IMR-90 (cell line): ENCODE results near the gene KRT7. TPM values are rescaled to one million over a fixed set of nuclear protein-coding genes. Genes with fewer than 3 reads are reported as not detected.
A peak's percentile ranks its signal among the peaks of the same experiment; 100 is the strongest.

Experiments used
- ATAC-seq: fragments of 200-7000 bp; cut with Tn5 transposase; 2 replicates; pipeline ENCODE4 v1.9.1; 2020; ENCODE audit warnings: low read depth, mild to moderate bottlenecking, moderate library complexity
- BruUV-seq: library from RNA; stranded (reverse); fragments of 400-500 nt; replicated peaks from 2 replicates; lab custom pipeline; 2021; lab: Mats Ljungman, UMichigan
- CTCF ChIA-PET: fragments of 300-600 bp; formaldehyde crosslinking; extraction: SDS; loops from one replicate; lab custom pipeline; 2021; ENCODE audit warnings: antibody characterized with exemption; lab: Yijun Ruan, JAX
- POLR2A ChIA-PET: fragments of 300-600 bp; sonication (Branson Sonifier 250); formaldehyde crosslinking; loops from one replicate; lab custom pipeline; 2022; ENCODE audit warnings: antibody characterized with exemption; ENCODE audit not compliant: unreplicated experiment; lab: Charles Lee
- DNase-seq: peaks from one replicate; pipeline ENCODE4 v3.0.0; 2013
- H2AFZ ChIP-seq: replicated peaks from 2 replicates; pipeline ENCODE3; 2013; ENCODE audit warnings: low read length, mild to moderate bottlenecking; ENCODE audit not compliant: poor library complexity
- H2AK5ac ChIP-seq: 2 replicates; pipeline ENCODE4 v1.6.1; 2013; ENCODE audit warnings: low read depth, low read length, inconsistent platforms
- H2AK9ac ChIP-seq: replicated peaks from 2 replicates; pipeline ENCODE3; 2013; ENCODE audit warnings: mild to moderate bottlenecking, low read depth, low read length, moderate library complexity; ENCODE audit not compliant: poor library complexity
- H2BK120ac ChIP-seq: 2 replicates; pipeline ENCODE4 v1.6.1; 2013; ENCODE audit warnings: low read depth, low read length, inconsistent platforms
- H2BK15ac ChIP-seq: 3 replicates; pipeline ENCODE4 v1.6.1; 2013; ENCODE audit warnings: low read depth, low read length, inconsistent platforms
- H2BK20ac ChIP-seq: 2 replicates; pipeline ENCODE4 v1.6.1; 2013; ENCODE audit warnings: low read depth, mild to moderate bottlenecking, inconsistent platforms, low read length, moderate library complexity
- H2BK5ac ChIP-seq: 2 replicates; pipeline ENCODE4 v1.6.1; 2013; ENCODE audit warnings: mild to moderate bottlenecking, low read depth, low read length, inconsistent platforms; ENCODE audit not compliant: poor library complexity, severe bottlenecking
- H3K14ac ChIP-seq: replicated peaks from 2 replicates; pipeline ENCODE4 v1.6.1; 2013; ENCODE audit warnings: low read depth, low read length, inconsistent platforms
- H3K18ac ChIP-seq: 2 replicates; pipeline ENCODE4 v1.6.1; 2013; ENCODE audit warnings: low read depth, low read length, control low read depth
- H3K23ac ChIP-seq: 2 replicates; pipeline ENCODE4 v1.6.1; 2013; ENCODE audit warnings: low read depth, low read length, inconsistent platforms
- H3K27ac ChIP-seq: 2 replicates; pipeline ENCODE4 v1.5.1; 2013; ENCODE audit warnings: mild to moderate bottlenecking, control low read depth, low read length; ENCODE audit not compliant: insufficient read depth
- H3K27me3 ChIP-seq: 2 replicates; pipeline ENCODE4 v1.6.1; 2013; ENCODE audit warnings: low read length; ENCODE audit not compliant: control insufficient read depth, insufficient read depth
- H3K36me3 ChIP-seq: 2 replicates; pipeline ENCODE4 v1.6.1; 2013; ENCODE audit warnings: low read length, mixed read lengths; ENCODE audit not compliant: control insufficient read depth, insufficient read depth
- H3K4ac ChIP-seq: 2 replicates; pipeline ENCODE4 v1.6.1; 2013; ENCODE audit warnings: low read depth, low read length, inconsistent platforms
- H3K4me1 ChIP-seq: 2 replicates; pipeline ENCODE4 v1.6.1; 2013; ENCODE audit warnings: low read length, mixed read lengths; ENCODE audit not compliant: control insufficient read depth, insufficient read depth
- H3K4me2 ChIP-seq: 2 replicates; pipeline ENCODE4 v1.6.1; 2013; ENCODE audit warnings: low read depth, mild to moderate bottlenecking, control low read depth, low read length, moderate library complexity
- H3K4me3 ChIP-seq: 2 replicates; pipeline ENCODE4 v1.5.1; 2013; ENCODE audit warnings: low read depth, mild to moderate bottlenecking, control low read depth, low read length, moderate library complexity; ENCODE audit not compliant: insufficient read depth
- H3K56ac ChIP-seq: 2 replicates; pipeline ENCODE4 v1.6.1; 2013; ENCODE audit warnings: low read length, inconsistent platforms; ENCODE audit not compliant: insufficient read depth; ENCODE audit errors: extremely low read depth
- H3K79me1 ChIP-seq, 2 experiments: 2 replicates each; pipeline ENCODE4 v1.6.1; 2013; ENCODE audit warnings: low read length in 2 of 2, inconsistent platforms in 1 of 2, low read depth in 1 of 2
- H3K9ac ChIP-seq: 2 replicates; pipeline ENCODE4 v1.6.1; 2013; ENCODE audit warnings: low read depth, low read length, control low read depth
- H3K9me1 ChIP-seq: 2 replicates; pipeline ENCODE4 v1.6.1; 2013; ENCODE audit warnings: low read length, inconsistent platforms; ENCODE audit not compliant: insufficient read depth
- H3K9me3 ChIP-seq: 2 replicates; pipeline ENCODE4 v1.6.1; 2013; ENCODE audit warnings: low read length; ENCODE audit not compliant: control insufficient read depth, insufficient read depth
- H4K20me1 ChIP-seq: 2 replicates; pipeline ENCODE4 v1.6.1; 2013; ENCODE audit warnings: low read length, inconsistent platforms; ENCODE audit not compliant: insufficient read depth
- H4K5ac ChIP-seq: 2 replicates; pipeline ENCODE4 v1.6.1; 2013; ENCODE audit warnings: mild to moderate bottlenecking, low read depth, low read length, control low read depth
- H4K8ac ChIP-seq, 2 experiments: 2 replicates each; pipeline ENCODE4 v1.6.1; 2013; ENCODE audit warnings: low read depth in 2 of 2, low read length in 2 of 2, control low read depth in 1 of 2, inconsistent platforms in 1 of 2
- H4K91ac ChIP-seq: 2 replicates; pipeline ENCODE4 v1.6.1; 2013; ENCODE audit warnings: low read depth, low read length, inconsistent platforms; ENCODE audit not compliant: insufficient read depth
- BHLHE40 ChIP-seq: fragments of 150-350 bp; IDR thresholded peaks from 2 replicates; pipeline ENCODE4 v1.6.1; 2016; ENCODE audit warnings: mild to moderate bottlenecking, low read depth, low read length
- CEBPB ChIP-seq: IDR thresholded peaks from 2 replicates; pipeline ENCODE4 v1.6.1; 2012; ENCODE audit warnings: low read depth, low read length, improper control_type of control experiment
- CHD1 ChIP-seq: IDR thresholded peaks from 2 replicates; pipeline ENCODE4 v1.6.1; 2012; ENCODE audit warnings: low read depth, low read length, improper control_type of control experiment
- ELK1 ChIP-seq: fragments of 150-350 bp; IDR thresholded peaks from 2 replicates; pipeline ENCODE4 v1.6.1; 2016; ENCODE audit warnings: low read depth, mild to moderate bottlenecking, low read length, moderate library complexity, borderline replicate concordance
- FOS ChIP-seq: fragments of 150-350 bp; IDR thresholded peaks from 2 replicates; pipeline ENCODE4 v1.6.1; 2016; ENCODE audit warnings: low read depth, low read length
- MAFK ChIP-seq: IDR thresholded peaks from 2 replicates; pipeline ENCODE4 v1.6.1; 2012; ENCODE audit warnings: low read depth, low read length, improper control_type of control experiment
- MAZ ChIP-seq: IDR thresholded peaks from 2 replicates; pipeline ENCODE4 v1.6.1; 2012; ENCODE audit warnings: low read depth, mild to moderate bottlenecking, low read length, improper control_type of control experiment, moderate library complexity, borderline replicate concordance
- MXI1 ChIP-seq: IDR thresholded peaks from 2 replicates; pipeline ENCODE4 v1.6.1; 2012; ENCODE audit warnings: low read depth, mild to moderate bottlenecking, low read length, moderate library complexity, borderline replicate concordance
- NFE2L2 ChIP-seq: fragments of 150-350 bp; IDR thresholded peaks from 2 replicates; pipeline ENCODE4 v1.6.1; 2016; ENCODE audit warnings: low read depth, mild to moderate bottlenecking, low read length
- POLR2A ChIP-seq: IDR thresholded peaks from 2 replicates; pipeline ENCODE4 v1.6.1; 2012; ENCODE audit warnings: mild to moderate bottlenecking, low read depth, low read length
- RAD21 ChIP-seq: IDR thresholded peaks from 2 replicates; pipeline ENCODE4 v1.6.1; 2012; ENCODE audit warnings: low read length, improper control_type of control experiment
- RCOR1 ChIP-seq: IDR thresholded peaks from 2 replicates; pipeline ENCODE4 v1.6.1; 2012; ENCODE audit warnings: mild to moderate bottlenecking, low read length, improper control_type of control experiment; ENCODE audit not compliant: insufficient replicate concordance
- RFX5 ChIP-seq: IDR thresholded peaks from 2 replicates; pipeline ENCODE4 v1.8.0; 2012; ENCODE audit warnings: low read depth, mild to moderate bottlenecking, low read length, moderate library complexity
- SMC3 ChIP-seq: fragments of 150-350 bp; IDR thresholded peaks from 2 replicates; pipeline ENCODE4 v1.6.1; 2016; ENCODE audit warnings: low read depth, mild to moderate bottlenecking, antibody characterized with exemption, low read length, moderate library complexity
- USF2 ChIP-seq: fragments of 150-350 bp; IDR thresholded peaks from 2 replicates; pipeline ENCODE4 v1.6.1; 2017; ENCODE audit warnings: mild to moderate bottlenecking, antibody characterized with exemption, low read length, low read depth
- WGBS, 2 experiments: methylation state at CpG; one replicate each; pipeline versions ENCODE4 v1.1.5 to v1.1.7; 2013; ENCODE audit warnings: missing lambda C conversion rate in 2 of 2; ENCODE audit not compliant: insufficient read length in 1 of 2; ENCODE audit errors: extremely low coverage in 2 of 2; 5-methylcytosine and 5-hydroxymethylcytosine counted together
- dilution Hi-C: fragments of 300-500 bp; cut with HindIII; formaldehyde crosslinking; loops from one replicate; pipeline ENCODE4 v1.14.3; 2018; ENCODE audit warnings: low sequenced_read_pairs; ENCODE audit not compliant: unreplicated experiment
- in situ Hi-C: fragments of 300-500 bp; cut with MboI; formaldehyde crosslinking; loops from 3 replicates; pipeline ENCODE4 v1.14.3; 2019; ENCODE audit warnings: low sequenced_read_pairs, inconsistent platforms, mixed read lengths
- intact Hi-C: fragments of 100-400 bp; cut with micrococcal nuclease; formaldehyde crosslinking; loops from 2 replicates; pipeline ENCODE4 v1.10.0; 2022
- polyA plus RNA-seq, 3 experiments: library from polyadenylated mRNA; depleted of rRNA; stranded (reverse); fragments of >200 nt; gene quantifications; 2 replicates each; pipeline ENCODE4 v1.2.3, GENCODE V29; 2012; ENCODE audit warnings: low replicate concordance in 1 of 3
- total RNA-seq: library from RNA; depleted of rRNA; stranded (reverse); fragments of >200 nt; gene quantifications from 2 replicates; pipeline ENCODE4 v1.2.3, GENCODE V29; 2012
- TF ChIP-seq, protein P1 (sequence below): conservative IDR thresholded peaks from 2 replicates; pipeline ENCODE4 v1.5.1; 2012; ENCODE audit warnings: mild to moderate bottlenecking, low read depth, low read length, improper control_type of control experiment

The KRT7 gene
- total and polyA plus RNA-seq, 2 of the 4 experiments (the other 2 are of a cell fraction), result 0.54 to 1.7 TPM

DNA sequence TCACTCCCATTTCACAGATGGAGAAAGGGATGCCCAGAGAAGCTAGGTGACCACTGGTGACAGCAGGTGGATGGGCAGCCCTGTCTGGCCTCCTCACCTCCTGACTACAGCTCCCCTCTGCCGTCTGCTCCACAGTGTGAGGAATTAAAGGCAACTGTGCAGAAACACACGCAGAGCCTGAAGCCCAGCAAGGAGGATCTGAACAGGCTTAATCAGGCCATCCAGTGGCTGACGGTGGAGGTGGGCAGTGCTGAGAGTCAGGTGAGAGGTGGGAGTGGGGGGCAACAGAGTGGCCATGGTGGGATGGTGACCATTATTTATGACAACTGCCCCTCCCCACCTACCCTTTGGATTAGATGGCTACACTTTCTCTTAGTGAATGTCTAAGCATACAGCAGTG, 42.6 kb downstream of the KRT7 start:
- no peak for TF ChIP-seq CEBPB
- TF ChIP-seq MXI1, result no peak
- TF ChIP-seq BHLHE40, result no peak
- TF ChIP-seq, protein P1, sequence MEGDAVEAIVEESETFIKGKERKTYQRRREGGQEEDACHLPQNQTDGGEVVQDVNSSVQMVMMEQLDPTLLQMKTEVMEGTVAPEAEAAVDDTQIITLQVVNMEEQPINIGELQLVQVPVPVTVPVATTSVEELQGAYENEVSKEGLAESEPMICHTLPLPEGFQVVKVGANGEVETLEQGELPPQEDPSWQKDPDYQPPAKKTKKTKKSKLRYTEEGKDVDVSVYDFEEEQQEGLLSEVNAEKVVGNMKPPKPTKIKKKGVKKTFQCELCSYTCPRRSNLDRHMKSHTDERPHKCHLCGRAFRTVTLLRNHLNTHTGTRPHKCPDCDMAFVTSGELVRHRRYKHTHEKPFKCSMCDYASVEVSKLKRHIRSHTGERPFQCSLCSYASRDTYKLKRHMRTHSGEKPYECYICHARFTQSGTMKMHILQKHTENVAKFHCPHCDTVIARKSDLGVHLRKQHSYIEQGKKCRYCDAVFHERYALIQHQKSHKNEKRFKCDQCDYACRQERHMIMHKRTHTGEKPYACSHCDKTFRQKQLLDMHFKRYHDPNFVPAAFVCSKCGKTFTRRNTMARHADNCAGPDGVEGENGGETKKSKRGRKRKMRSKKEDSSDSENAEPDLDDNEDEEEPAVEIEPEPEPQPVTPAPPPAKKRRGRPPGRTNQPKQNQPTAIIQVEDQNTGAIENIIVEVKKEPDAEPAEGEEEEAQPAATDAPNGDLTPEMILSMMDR, result no peak
- no peak for TF ChIP-seq USF2
- TF ChIP-seq RAD21, result no peak
- no peak for TF ChIP-seq MAFK
- no peak for TF ChIP-seq NFE2L2
- TF ChIP-seq CHD1, result no peak
- no peak for TF ChIP-seq RFX5
- no peak for TF ChIP-seq MAZ
- no peak for TF ChIP-seq POLR2A
- no peak for TF ChIP-seq SMC3
- no peak for TF ChIP-seq RCOR1
- TF ChIP-seq ELK1, result no peak
- TF ChIP-seq FOS, result no peak
- no peak overlapping the region for H3K27ac ChIP-seq
- no peak overlapping the region for H2BK5ac ChIP-seq
- no peak overlapping the region for H4K8ac ChIP-seq
- BruUV-seq, result no TSS peak
- H3K79me1 ChIP-seq, result peaks cover 0 to 8% of the 10 kb centered on the region in 2 experiments; a peak in 1 of 4 replicates
- no peak overlapping the region for H2AK9ac ChIP-seq
- dilution Hi-C loops (no loop called here), intact Hi-C loops (loop anchor here (5.0 kb wide), 1 partner anchor 43 kb away; the partner anchor contains the start of gene KRT7), in situ Hi-C loops (no loop called here)
- no peak overlapping the region; the same call in 1 of the 2 replicates for H3K4ac ChIP-seq
- ATAC-seq, result no peak
- H3K4me1 ChIP-seq, result peaks cover 19% of the 10 kb centered on the region
- no peak overlapping the region for H4K5ac ChIP-seq
- no peak overlapping the region for H3K18ac ChIP-seq
- no peak overlapping the region for H3K4me2 ChIP-seq
- H3K9me1 ChIP-seq, result peaks cover 32% of the 10 kb centered on the region
- H4K20me1 ChIP-seq, result peaks cover 3% of the 10 kb centered on the region; the same call in 1 of the 2 replicates
- H3K9me3 ChIP-seq, result no peaks in the 10 kb centered on the region; the same call in 1 of the 2 replicates
- H3K27me3 ChIP-seq, result peaks cover 5% of the 10 kb centered on the region
- no peak overlapping the region for H3K9ac ChIP-seq
- no peak overlapping the region for H3K56ac ChIP-seq
- peak overlapping the region; percentile 13; the same call in 1 of the 2 replicates for H2AK5ac ChIP-seq
- no peak for DNase-seq
- ChIA-PET POLR2A (no interaction called here), CTCF (no interaction called here)
- H2BK20ac ChIP-seq, result no peak overlapping the region
- no peak overlapping the region; the same call in 1 of the 2 replicates for H3K14ac ChIP-seq
- H2BK15ac ChIP-seq, result no peak overlapping the region
- no peak overlapping the region for H3K4me3 ChIP-seq
- H3K36me3 ChIP-seq, result no peaks in the 10 kb centered on the region
- no peak overlapping the region for H3K23ac ChIP-seq
- no peak overlapping the region for H2BK120ac ChIP-seq
- no CpG with 5 or more reads among the region's 3 CpGs for WGBS, 2 experiments
- no peak overlapping the region for H2AFZ ChIP-seq
- no peak overlapping the region for H4K91ac ChIP-seq
